GM19397 (cell line): Measurements from ENCODE around the gene SYT1.

Experiments
- ATAC-seq: cut with Tn5 transposase; IDR thresholded peaks from one replicate; pipeline ENCODE4 v1.9.1; 2021; ENCODE audit warnings: mild to moderate bottlenecking, moderate library complexity; ENCODE audit not compliant: unreplicated experiment

The SYT1 gene

DNA sequence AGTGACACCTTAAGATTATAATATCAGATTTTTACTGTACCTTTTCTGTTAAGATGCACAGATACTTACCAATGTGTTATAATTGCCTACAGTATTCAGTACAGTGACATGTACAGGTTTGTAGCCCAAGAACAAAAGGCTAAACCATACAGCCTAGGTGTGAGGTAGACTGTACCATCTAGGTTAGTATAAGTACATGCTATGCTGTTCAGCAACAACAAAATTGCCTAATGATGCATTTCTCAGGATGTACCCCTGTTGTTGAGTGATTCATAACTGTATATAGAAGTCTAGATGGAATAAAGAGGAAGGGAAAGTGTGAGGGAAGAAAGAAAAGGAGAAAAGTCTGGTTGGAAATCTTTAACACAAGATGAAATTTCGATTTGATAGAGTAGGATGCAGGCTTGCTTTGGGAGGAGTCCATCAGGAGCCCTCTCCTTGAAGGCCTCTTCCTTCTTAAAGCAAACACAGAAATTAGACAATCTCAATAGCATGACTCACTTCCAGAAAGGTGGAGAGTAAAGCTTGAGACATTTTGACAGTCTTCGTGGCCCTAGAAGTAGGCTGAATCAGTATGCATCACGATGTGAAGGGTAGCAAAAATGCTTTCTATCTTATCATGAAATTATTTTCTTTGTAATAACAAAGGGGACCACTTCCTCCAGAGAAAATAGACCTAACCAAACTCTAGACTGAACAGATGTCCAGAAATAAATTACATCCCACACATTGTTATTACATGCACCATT is 191.5 kb downstream of the SYT1 start:
- no peak for ATAC-seq

GRCh38 chr12:79056775-79057174 is 192.2 kb downstream of the SYT1 start:
- ATAC-seq: no peak

- no peak for ATAC-seq
Measured at GRCh38 chr12:79057540-79057939, 193.0 kb downstream of the SYT1 start.

DNA sequence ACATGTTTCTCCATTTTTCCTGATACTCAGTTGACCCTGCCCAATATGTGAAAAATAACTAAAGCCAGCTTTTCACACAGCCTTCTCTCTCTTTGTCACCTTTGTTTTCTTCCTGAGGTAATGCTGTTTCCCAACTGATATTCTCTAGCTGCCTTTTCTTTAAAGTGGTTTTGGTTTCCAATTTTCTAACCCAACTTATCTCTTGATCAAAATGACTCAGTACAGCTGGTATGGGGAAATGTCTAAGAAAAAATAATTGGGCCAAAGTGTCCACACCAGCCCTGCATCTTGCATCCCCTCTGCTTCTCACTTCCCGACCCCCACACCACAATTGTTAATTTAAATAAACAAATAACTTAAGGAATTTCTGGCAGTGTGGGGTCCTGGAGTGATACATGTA is 193.8 kb downstream of the SYT1 start:
- ATAC-seq: no peak

- ATAC-seq: no peak
Measured at GRCh38 chr12:79059557-79059956, 195.0 kb downstream of the SYT1 start.

GRCh38 chr12:79063258-79063657 is 198.7 kb downstream of the SYT1 start:
- ATAC-seq: no peak

DNA sequence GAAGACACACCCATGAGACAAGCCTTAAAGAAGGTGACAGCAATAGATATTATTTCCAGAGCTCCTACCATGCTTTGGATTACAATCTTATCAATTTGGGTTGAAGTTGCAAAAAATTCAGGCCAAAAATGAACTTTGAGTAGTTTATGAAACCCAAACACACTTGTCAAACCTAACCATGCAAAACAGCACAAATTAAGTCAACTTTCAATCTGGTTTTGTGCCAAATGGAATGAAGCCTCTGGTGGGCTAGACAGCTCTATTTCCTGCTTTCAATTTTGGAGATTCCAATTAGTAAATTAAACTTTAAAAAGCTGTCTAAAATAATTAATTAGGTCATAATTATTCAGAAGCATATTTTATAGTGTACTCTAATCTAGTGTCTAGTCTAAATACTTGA is 203.4 kb downstream of the SYT1 start:
- ATAC-seq: no peak

DNA sequence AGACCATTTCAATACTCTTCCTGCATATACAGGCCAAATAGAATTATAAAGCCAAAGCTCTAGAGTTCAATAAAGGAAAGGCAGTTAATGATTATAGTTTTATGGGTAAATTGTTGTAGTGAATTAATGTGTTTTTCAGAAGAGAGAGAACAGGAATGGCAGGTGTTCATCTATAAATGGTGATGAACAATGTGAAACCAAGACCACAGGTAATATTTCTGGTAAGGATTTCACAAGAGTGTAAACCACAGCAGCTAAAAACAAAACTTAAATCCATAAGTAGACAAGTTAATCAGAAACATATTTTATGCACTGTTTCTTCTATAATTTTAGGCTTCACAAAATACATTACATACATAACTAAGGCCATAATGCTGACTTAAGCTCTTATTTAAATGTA is 204.4 kb downstream of the SYT1 start:
- peak; percentile 91 for ATAC-seq

DNA sequence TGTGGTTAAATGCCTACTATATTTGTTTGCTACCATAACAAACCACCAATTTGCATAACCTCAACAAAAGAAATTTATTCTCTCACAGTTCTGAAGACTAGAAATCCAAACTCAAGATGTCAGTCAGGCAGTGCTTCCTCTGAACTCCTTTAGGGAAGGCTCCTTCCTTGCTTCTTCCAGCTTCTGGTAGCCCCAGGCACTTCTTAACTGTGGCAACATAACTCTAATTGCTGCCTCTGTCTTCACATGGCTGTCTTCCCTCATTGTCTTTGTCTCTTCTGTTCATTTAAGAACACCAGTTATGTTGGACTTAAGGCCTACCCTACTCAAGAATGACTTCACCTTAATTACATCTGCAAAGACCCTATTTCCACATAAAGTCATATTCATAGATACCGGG is 206.9 kb downstream of the SYT1 start:
- ATAC-seq: no peak

- ATAC-seq: no peak
Measured at GRCh38 chr12:79073506-79073905, 208.9 kb downstream of the SYT1 start.

GRCh38 chr12:79082595-79082994 is 218.0 kb downstream of the SYT1 start:
- ATAC-seq: no peak

GRCh38 chr12:79083181-79083580 is 218.6 kb downstream of the SYT1 start:
- no peak for ATAC-seq

DNA sequence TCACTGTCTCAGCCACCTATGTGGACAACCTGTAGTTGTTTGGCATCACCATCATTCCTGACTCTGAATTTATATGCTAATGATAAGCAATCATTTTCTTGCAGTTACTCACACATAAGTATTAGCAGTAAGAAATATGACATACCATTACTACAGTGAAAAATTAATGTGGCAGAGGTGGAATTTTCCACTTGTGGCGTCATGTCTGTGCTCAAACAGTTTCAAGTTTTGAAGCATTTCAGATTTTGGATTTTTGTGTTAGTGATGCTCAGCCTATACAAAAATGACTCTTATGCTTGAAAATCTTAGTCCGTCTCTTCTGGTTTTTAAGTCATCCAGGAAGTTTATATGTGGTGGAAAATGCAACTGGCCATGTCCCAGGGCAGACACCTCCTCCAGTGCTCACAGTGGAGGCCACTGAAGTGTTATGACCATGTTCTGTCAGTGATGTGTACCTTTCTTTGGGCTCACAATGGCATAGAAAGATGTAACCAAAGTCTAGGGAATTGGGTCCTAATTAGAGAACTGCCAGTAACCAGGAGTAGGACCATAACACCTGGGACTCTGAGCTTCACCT is 220.6 kb downstream of the SYT1 start:
- ATAC-seq: no peak

- ATAC-seq: no peak
Measured at GRCh38 chr12:79086541-79087296, 222.1 kb downstream of the SYT1 start.

GRCh38 chr12:79098530-79098929 is 234.0 kb downstream of the SYT1 start:
- ATAC-seq: no peak

- ATAC-seq: no peak
Measured at GRCh38 chr12:79108962-79109361, 244.4 kb downstream of the SYT1 start.

DNA sequence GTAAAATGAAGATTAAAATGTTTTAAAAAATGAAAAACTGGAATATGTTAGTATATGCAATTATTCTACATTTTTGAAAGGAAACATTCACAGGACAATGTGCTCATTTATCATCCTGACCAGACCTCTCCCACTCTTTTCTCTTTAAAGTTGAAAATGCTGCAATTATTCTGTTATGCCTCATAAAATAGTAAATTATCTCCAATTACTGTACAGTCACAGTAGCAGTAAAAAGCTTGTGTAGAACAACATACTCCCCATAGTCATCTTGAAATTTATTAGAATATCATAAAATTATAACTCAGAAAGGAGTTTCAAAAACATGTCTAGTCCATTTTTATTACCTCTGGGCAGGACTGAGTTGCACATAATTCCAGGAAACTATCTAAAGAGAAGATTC is 250.3 kb downstream of the SYT1 start:
- no peak for ATAC-seq

DNA sequence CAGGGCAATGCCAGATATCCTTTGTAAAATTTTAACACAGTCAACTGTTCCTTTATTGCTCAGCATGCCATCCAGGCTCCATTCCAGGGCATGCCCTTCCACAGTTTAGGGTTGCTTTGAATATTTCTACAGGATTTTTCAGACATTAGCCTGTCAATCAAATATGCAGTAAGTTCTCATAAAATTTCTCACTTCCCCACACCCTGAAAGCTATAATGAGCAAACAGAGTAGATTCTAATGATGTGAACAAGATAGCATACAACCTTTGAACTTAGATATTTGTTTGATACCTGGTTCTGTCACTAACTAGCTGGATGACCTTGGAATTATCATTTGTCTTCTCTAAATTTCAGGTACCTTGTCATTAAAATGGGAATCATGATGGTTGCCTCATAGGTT is 251.2 kb downstream of the SYT1 start:
- ATAC-seq: no peak

DNA sequence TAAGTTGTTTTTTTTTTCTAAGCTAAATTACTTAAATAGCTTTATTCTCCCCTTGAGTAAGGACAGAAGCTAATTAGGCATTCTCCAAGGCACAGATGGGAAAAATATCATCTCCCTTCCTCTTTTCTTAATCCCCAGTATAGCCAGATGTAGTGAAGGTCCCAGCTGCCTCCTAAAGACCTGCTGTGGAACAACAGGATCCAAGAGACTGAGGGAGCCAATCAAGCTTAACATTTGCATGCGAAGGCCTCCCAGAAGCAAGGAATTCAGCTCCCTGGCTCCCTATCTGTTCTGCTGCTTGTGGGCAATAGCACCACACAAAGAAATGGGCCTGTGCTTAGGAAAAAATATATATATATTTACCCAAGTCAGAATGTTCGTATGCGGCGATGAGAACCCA is 255.2 kb downstream of the SYT1 start:
- ATAC-seq: no peak

- no peak for ATAC-seq
Measured at GRCh38 chr12:79121486-79121885, 256.9 kb downstream of the SYT1 start.

- no peak for ATAC-seq
Measured at GRCh38 chr12:79124385-79124784, 259.8 kb downstream of the SYT1 start.

GRCh38 chr12:79125358-79125757 is 260.8 kb downstream of the SYT1 start:
- ATAC-seq: no peak
